SK-N-SH (cell line): ENCODE results near the gene BICC1. TPM values are rescaled to one million over a fixed set of nuclear protein-coding genes. Genes with fewer than 3 reads are reported as not detected.

Experiments
- CTCF ChIA-PET: fragments of 300-600, 350-600 bp; formaldehyde crosslinking; extraction: SDS; loops from one replicate; lab custom pipeline; 2021; lab: Yijun Ruan, JAX
- POLR2A ChIA-PET: fragments of 350-600 bp; sonication (Branson Sonifier 250); formaldehyde crosslinking; extraction: SDS; loops from one replicate; lab custom pipeline; 2020; ENCODE audit warnings: antibody characterized with exemption, inconsistent platforms; lab: Yijun Ruan, JAX
- DNase-seq: peaks from one replicate; pipeline ENCODE4 v3.0.0; 2012
- H2AFZ ChIP-seq: fragments of 200-600 bp; sonication (generic); 2 replicates; pipeline ENCODE4 v1.8.1; 2016; ENCODE audit warnings: antibody characterized with exemption, mild to moderate bottlenecking, low read depth
- H3F3A ChIP-seq: fragments of 200-600 bp; sonication (generic); replicated peaks from 2 replicates; pipeline ENCODE3; 2016; ENCODE audit warnings: antibody characterized with exemption, mild to moderate bottlenecking; ENCODE audit not compliant: insufficient read depth
- H3K27ac ChIP-seq, 2 experiments: fragments of 200-500 bp in 1 of 2; fragments of 200-600 bp in 1 of 2; sonication (Bioruptor generic) in 1 of 2; sonication (generic), shearing (Covaris generic) in 1 of 2; 2 replicates each; pipeline versions ENCODE4 v1.5.1 to v1.6.1; 2014 to 2016; ENCODE audit warnings: low read depth in 2 of 2, inconsistent platforms in 1 of 2, low read length in 1 of 2, mild to moderate bottlenecking in 1 of 2, mixed read lengths in 1 of 2
- H3K27me3 ChIP-seq: fragments of 200-600 bp; sonication (generic), shearing (Covaris generic); 2 replicates; pipeline ENCODE4 v1.6.1; 2016; ENCODE audit warnings: mixed run types; ENCODE audit not compliant: insufficient read depth
- H3K36me3 ChIP-seq, 2 experiments: fragments of 200-500 bp in 1 of 2; fragments of 200-600 bp in 1 of 2; sonication (Bioruptor generic) in 1 of 2; sonication (generic) in 1 of 2; replicated peaks in 1 of 2; 2 replicates each; pipeline versions ENCODE3 to v1.5.1; 2014 to 2016; ENCODE audit warnings: low read length in 1 of 2, mild to moderate bottlenecking in 1 of 2; ENCODE audit not compliant: insufficient read depth in 2 of 2, control insufficient read depth in 1 of 2
- H3K4me1 ChIP-seq, 2 experiments: fragments of 200-500 bp in 1 of 2; fragments of 200-600 bp in 1 of 2; sonication (Bioruptor generic) in 1 of 2; sonication (generic), shearing (Covaris generic) in 1 of 2; 2 replicates each; pipeline versions ENCODE4 v1.5.1 to v1.6.1; 2014 to 2016; ENCODE audit warnings: low read depth in 1 of 2, low read length in 1 of 2, mixed run types in 1 of 2; ENCODE audit not compliant: insufficient read depth in 2 of 2, control insufficient read depth in 1 of 2
- H3K4me2 ChIP-seq: fragments of 200-600 bp; sonication (generic), shearing (Covaris generic); 2 replicates; pipeline ENCODE4 v1.6.1; 2017; ENCODE audit warnings: mixed run types
- H3K4me3 ChIP-seq, 2 experiments: fragments of 200-500 bp in 1 of 2; fragments of 200-600 bp in 1 of 2; sonication (Bioruptor generic) in 1 of 2; sonication (generic), shearing (Covaris generic) in 1 of 2; 2 replicates each; pipeline versions ENCODE4 v1.5.1 to v1.8.1; 2014 to 2016; ENCODE audit warnings: low read depth in 2 of 2, inconsistent platforms in 1 of 2, low read length in 1 of 2, mild to moderate bottlenecking in 1 of 2, mixed read lengths in 1 of 2, moderate library complexity in 1 of 2
- H3K79me2 ChIP-seq: fragments of 200-600 bp; sonication (generic); 2 replicates; pipeline ENCODE4 v1.8.1; 2017; ENCODE audit warnings: mild to moderate bottlenecking; ENCODE audit not compliant: insufficient read depth
- H3K9ac ChIP-seq: fragments of 200-600 bp; sonication (generic); 2 replicates; pipeline ENCODE4 v1.6.1; 2017; ENCODE audit warnings: mixed run types
- H3K9me2 ChIP-seq: fragments of 200-600 bp; sonication (generic); 2 replicates; pipeline ENCODE4 v1.6.1; 2017; ENCODE audit warnings: mixed run types
- H3K9me3 ChIP-seq: fragments of 200-600 bp; sonication (generic); 2 replicates; pipeline ENCODE4 v1.6.1; 2017; ENCODE audit warnings: mixed run types, mild to moderate bottlenecking, moderate library complexity
- H4K20me1 ChIP-seq: fragments of 200-600 bp; sonication (generic); 2 replicates; pipeline ENCODE4 v1.6.1; 2017; ENCODE audit warnings: mild to moderate bottlenecking, mixed run types; ENCODE audit not compliant: insufficient read depth
- CHD2 ChIP-seq: fragments of 150-350 bp; IDR thresholded peaks from 2 replicates; pipeline ENCODE4 v1.6.1; 2018; ENCODE audit warnings: low read length; ENCODE audit not compliant: partially characterized antibody
- EP300 ChIP-seq, 2 experiments: IDR thresholded peaks; 2 replicates each; pipeline versions ENCODE4 v1.4.0 to v1.6.1; 2012; ENCODE audit warnings: borderline replicate concordance in 1 of 2, low read depth in 1 of 2, low read length in 1 of 2
- EZH2phosphoT487 ChIP-seq: fragments of 200-600 bp; sonication (generic); IDR thresholded peaks from 2 replicates; pipeline ENCODE4 v1.6.1; 2017; ENCODE audit warnings: low read depth, mixed run types, mild to moderate bottlenecking, antibody characterized with exemption, moderate library complexity, borderline replicate concordance
- GABPA ChIP-seq: IDR thresholded peaks from 2 replicates; pipeline ENCODE4 v1.4.0; 2012; ENCODE audit warnings: low read depth, mild to moderate bottlenecking
- GATA2 ChIP-seq: sonication (generic); formaldehyde crosslinking; IDR thresholded peaks from 2 replicates; pipeline ENCODE4 v1.5.0; 2020; ENCODE audit warnings: mild to moderate bottlenecking, missing genetic modification reagents
- IRF3 ChIP-seq: fragments of 150-350 bp; IDR thresholded peaks from 2 replicates; pipeline ENCODE4 v1.6.1; 2016; ENCODE audit warnings: mild to moderate bottlenecking, low read depth, low read length
- MAX ChIP-seq: IDR thresholded peaks from 2 replicates; pipeline ENCODE4 v1.4.0; 2012; ENCODE audit warnings: low read depth
- MXI1 ChIP-seq: IDR thresholded peaks from 2 replicates; pipeline ENCODE4 v1.6.1; 2012; ENCODE audit warnings: mild to moderate bottlenecking, low read depth, low read length, improper control_type of control experiment
- NFIC ChIP-seq: IDR thresholded peaks from 2 replicates; pipeline ENCODE4 v1.4.0; 2012; ENCODE audit warnings: borderline replicate concordance
- NRF1 ChIP-seq: IDR thresholded peaks from 2 replicates; pipeline ENCODE4 v1.6.1; 2012; ENCODE audit warnings: low read depth, mild to moderate bottlenecking, low read length
- RAD21 ChIP-seq: IDR thresholded peaks from 2 replicates; pipeline ENCODE4 v1.6.1; 2012; ENCODE audit warnings: mild to moderate bottlenecking, low read length
- RCOR1 ChIP-seq: fragments of 150-350 bp; IDR thresholded peaks from 2 replicates; pipeline ENCODE4 v1.6.1; 2017; ENCODE audit warnings: antibody characterized with exemption, low read length
- REST ChIP-seq: IDR thresholded peaks from 2 replicates; pipeline ENCODE4 v1.6.1; 2012; ENCODE audit warnings: mild to moderate bottlenecking, low read depth, low read length, moderate library complexity
- RXRA ChIP-seq: IDR thresholded peaks from 2 replicates; pipeline ENCODE4 v1.4.0; 2012; ENCODE audit warnings: low read depth, mild to moderate bottlenecking, borderline replicate concordance
- TCF12 ChIP-seq: IDR thresholded peaks from 2 replicates; pipeline ENCODE4 v1.4.0; 2012
- ZBTB33 ChIP-seq: IDR thresholded peaks from 2 replicates; pipeline ENCODE4 v1.4.0; 2012; ENCODE audit warnings: low read depth, borderline replicate concordance
- WGBS: methylation state at CpG from one replicate; pipeline ENCODE4 v1.1.6; 2017; ENCODE audit warnings: low lambda C conversion rate; 5-methylcytosine and 5-hydroxymethylcytosine counted together
- polyA plus RNA-seq, 3 experiments: library from polyadenylated mRNA; depleted of rRNA; stranded (reverse); fragments of >200 nt; gene quantifications; 2 replicates each; pipeline ENCODE4 v1.2.3, GENCODE V29; 2012

Gene BICC1
- polyA plus RNA-seq, 1 of the 3 experiments (the other 2 are of a cell fraction) = 1.5 TPM

GRCh38 chr10:58488921-58489320 is 23.8 kb upstream of the BICC1 start (continued):
- TF ChIP-seq ZBTB33 = no peak
- TF ChIP-seq, all 33 proteins: peak for 0

GRCh38 chr10:58502956-58503355 is 9.7 kb upstream of the BICC1 start:
- H3K4me1 ChIP-seq = no peaks in the 10 kb centered on the region
- no peak overlapping the region for H3K4me2 ChIP-seq
- CTCF ChIA-PET = interaction anchor here (1.2 kb wide), 1 partner anchor 88 kb away, joined by 3 read pairs; no protein-coding TSS in a partner anchor
- DNase-seq = no peak
- no peaks in the 10 kb centered on the region for H3K9me2 ChIP-seq
- no peak overlapping the region for H3K9ac ChIP-seq
- H3K79me2 ChIP-seq = no peaks in the 10 kb centered on the region
- no peaks in the 10 kb centered on the region for H3K9me3 ChIP-seq
- POLR2A ChIA-PET = no interaction called here
- no peak overlapping the region for H3K4me3 ChIP-seq
- no peak overlapping the region for H3K27ac ChIP-seq
- no peaks in the 10 kb centered on the region for H4K20me1 ChIP-seq
- 100% methylated on average over 1 of the region's 1 CpG for WGBS
- H3F3A ChIP-seq = no peaks in the 10 kb centered on the region
- H2AFZ ChIP-seq = no peak overlapping the region
- H3K36me3 ChIP-seq = no peaks in the 10 kb centered on the region
- TF ChIP-seq CHD2 (no peak), GABPA (no peak)
- H3K27me3 ChIP-seq = no peaks in the 10 kb centered on the region

GRCh38 chr10:58508316-58508715 is 4.4 kb upstream of the BICC1 start:
- Histone ChIP-seq H2AFZ (no peak overlapping the region), H3K9me2 (no peaks in the 10 kb centered on the region), H3K4me2 (no peak overlapping the region), H3K9me3 (no peaks in the 10 kb centered on the region), H3F3A (peaks cover 5% of the 10 kb centered on the region), H3K79me2 (no peaks in the 10 kb centered on the region), H4K20me1 (no peaks in the 10 kb centered on the region), H3K9ac (no peak overlapping the region), H3K4me1 (no peaks in the 10 kb centered on the region; a peak in 1 of 4 replicates), H3K27me3 (no peaks in the 10 kb centered on the region), H3K4me3 (no peak overlapping the region), H3K36me3 (no peaks in the 10 kb centered on the region), H3K27ac (no peak overlapping the region)
- POLR2A ChIA-PET = no interaction called here
- no peak for DNase-seq
- WGBS = 47% methylated on average over 2 of the region's 2 CpGs
- CTCF ChIA-PET = interaction anchor here (0.6 to 0.7 kb wide), 2 partner anchors 269 to 509 kb away, joined by 3 to 4 read pairs; no protein-coding TSS in a partner anchor
- no peak for TF ChIP-seq RCOR1
- TF ChIP-seq GABPA = no peak
- TF ChIP-seq NFIC = no peak
- no peak for TF ChIP-seq EZH2phosphoT487
- no peak for TF ChIP-seq IRF3
- TF ChIP-seq GATA2 = no peak
- no peak for TF ChIP-seq RAD21
- TF ChIP-seq RXRA = no peak
- TF ChIP-seq ZBTB33 = no peak
- no peak for TF ChIP-seq NRF1
- no peak for TF ChIP-seq EP300 (IDR thresholded peaks at IDR 0.05; ENCODE audit: borderline replicate concordance in 1 of 2, low read depth in 1 of 2, low read length in 1 of 2)
- TF ChIP-seq TCF12 = no peak
- no peak for TF ChIP-seq MXI1
- no peak for TF ChIP-seq REST
- no peak for TF ChIP-seq MAX
